Endothelial cell (in vitro differentiated cells): ENCODE data around the gene CELA1. TPM values are rescaled to one million over a fixed set of nuclear protein-coding genes. Genes with fewer than 3 reads are reported as not detected.

ENCODE experiments used
- DNase-seq: peaks from one replicate; pipeline ENCODE4 v3.0.0; 2021; ENCODE audit warnings: low spot score
- H3K27ac Mint-ChIP-seq: one replicate; pipeline ENCODE4 v1.8.0; 2021; ENCODE audit warnings: mixed read lengths, inconsistent platforms; ENCODE audit not compliant: unreplicated experiment
- H3K27me3 Mint-ChIP-seq: one replicate; pipeline ENCODE4 v1.8.0; 2021; ENCODE audit warnings: mild to moderate bottlenecking, moderate library complexity, mixed read lengths, inconsistent platforms; ENCODE audit not compliant: unreplicated experiment
- H3K36me3 Mint-ChIP-seq: one replicate; pipeline ENCODE4 v1.8.0; 2021; ENCODE audit warnings: mild to moderate bottlenecking, low read depth, mixed read lengths, inconsistent platforms; ENCODE audit not compliant: unreplicated experiment
- H3K4me1 Mint-ChIP-seq: one replicate; pipeline ENCODE4 v1.8.0; 2021; ENCODE audit warnings: mild to moderate bottlenecking, mixed read lengths, inconsistent platforms; ENCODE audit not compliant: unreplicated experiment
- H3K4me3 Mint-ChIP-seq: one replicate; pipeline ENCODE4 v1.8.0; 2021; ENCODE audit warnings: mild to moderate bottlenecking, mixed read lengths, inconsistent platforms; ENCODE audit not compliant: unreplicated experiment
- H3K9me3 Mint-ChIP-seq: one replicate; pipeline ENCODE4 v1.8.0; 2021; ENCODE audit warnings: mixed read lengths, inconsistent platforms; ENCODE audit not compliant: unreplicated experiment
- CTCF ChIP-seq: fragments of 200-600 bp; sonication (generic); IDR thresholded peaks from one replicate; pipeline ENCODE4 v1.5.0; 2021; ENCODE audit warnings: antibody characterized with exemption; ENCODE audit not compliant: unreplicated experiment
- total RNA-seq: library from RNA; stranded (reverse); fragmentation: NEBNext Ultra II Directional; extraction: Animal tissue kit (Norgen Biotek cat#: 25700); gene quantifications from one replicate; pipeline ENCODE4 v1.2.1, GENCODE V29; 2021; ENCODE audit not compliant: unreplicated experiment

Gene CELA1
- total RNA-seq, 1 donor from 2014 or later, result not detected

DNA sequence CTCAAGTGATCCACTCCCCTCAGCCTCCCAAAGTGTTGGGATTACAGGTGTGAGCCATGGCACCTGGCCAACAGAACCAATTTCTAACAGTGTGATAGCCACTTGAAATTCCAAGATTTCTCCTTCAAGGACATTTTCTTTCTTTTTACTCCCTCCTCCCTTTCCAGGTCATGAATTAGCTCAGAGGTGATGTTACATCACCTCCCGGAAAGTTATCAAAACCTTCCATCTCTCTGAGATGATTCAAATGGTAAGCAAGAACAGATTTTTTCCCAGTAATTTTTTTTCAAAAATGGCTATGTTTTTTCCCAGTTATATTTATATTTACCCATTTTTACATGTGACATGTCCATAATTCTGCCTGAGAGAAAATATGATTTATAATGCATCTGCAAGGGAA lies 60.6 kb downstream of the CELA1 start:
- H3K27me3 Mint-ChIP-seq, result no peaks in the 10 kb centered on the region
- H3K4me3 Mint-ChIP-seq, result no peak overlapping the region
- no peaks in the 10 kb centered on the region for H3K36me3 Mint-ChIP-seq
- DNase-seq, result no peak
- H3K4me1 Mint-ChIP-seq, result no peaks in the 10 kb centered on the region
- H3K9me3 Mint-ChIP-seq, result no peaks in the 10 kb centered on the region
- no peak overlapping the region for H3K27ac Mint-ChIP-seq
- no peak for TF ChIP-seq CTCF

GRCh38 chr12:51281202-51281924 lies 65.1 kb downstream of the CELA1 start:
- no peaks in the 10 kb centered on the region for H3K27me3 Mint-ChIP-seq
- no peak overlapping the region for H3K27ac Mint-ChIP-seq
- no peak for DNase-seq
- no peak overlapping the region for H3K4me3 Mint-ChIP-seq
- no peaks in the 10 kb centered on the region for H3K9me3 Mint-ChIP-seq
- no peak for TF ChIP-seq CTCF
- no peaks in the 10 kb centered on the region for H3K36me3 Mint-ChIP-seq
- H3K4me1 Mint-ChIP-seq, result no peaks in the 10 kb centered on the region

Other genes starting within 250 kb of the CELA1 start
- gene TFCP2, start 173.5 kb downstream of the CELA1 start, total RNA-seq, result 29.5 TPM
- 10.8 TPM for gene POU6F1, start 128.6 kb downstream of the CELA1 start, total RNA-seq
- gene DAZAP2, start 107.9 kb downstream of the CELA1 start, total RNA-seq, result 28.1 TPM
- 167 TPM for gene SMAGP, start 76.3 kb downstream of the CELA1 start, total RNA-seq
- not detected for gene BIN2, start 22.5 kb downstream of the CELA1 start, total RNA-seq
- 12.5 TPM for gene GALNT6, start 44.7 kb upstream of the CELA1 start, total RNA-seq
- 16.7 TPM for gene SLC4A8, start 78.2 kb upstream of the CELA1 start, total RNA-seq
- 5.0 TPM for gene SCN8A, start 244.6 kb upstream of the CELA1 start, total RNA-seq